SU-DHL-6 (cell line): ENCODE results near the gene CHST1.

Experiments used
- H2AFZ ChIP-seq: fragments of 200-600 bp; sonication (generic); 2 replicates; pipeline ENCODE4 v1.6.1; 2014; ENCODE audit warnings: low read depth, mild to moderate bottlenecking, moderate library complexity, mixed read lengths, antibody characterized with exemption, low read length; ENCODE audit not compliant: severe bottlenecking
- H3F3A ChIP-seq: fragments of 200-600 bp; shearing (Covaris generic); 2 replicates; pipeline ENCODE4 v1.6.0; 2016; ENCODE audit warnings: antibody characterized with exemption, mild to moderate bottlenecking; ENCODE audit not compliant: insufficient read depth
- H3K27ac ChIP-seq: fragments of 200-600 bp; sonication (generic); 2 replicates; pipeline ENCODE4 v1.5.1; 2016; ENCODE audit warnings: low read depth, mild to moderate bottlenecking, low read length, moderate library complexity, mixed read lengths
- H3K27me3 ChIP-seq: fragments of 200-600 bp; sonication (generic), shearing (Covaris generic); 2 replicates; pipeline ENCODE4 v1.6.0; 2014; ENCODE audit warnings: mild to moderate bottlenecking, low read length
- H3K36me3 ChIP-seq: fragments of 200-600 bp; sonication (generic); 2 replicates; pipeline ENCODE4 v1.6.1; 2014; ENCODE audit warnings: mild to moderate bottlenecking, low read length, mixed read lengths
- H3K4me2 ChIP-seq: fragments of 300-600, 200-600 bp; shearing (Covaris generic), sonication (generic); 2 replicates; pipeline ENCODE4 v1.6.0; 2014; ENCODE audit warnings: low read length, low read depth, mild to moderate bottlenecking; ENCODE audit not compliant: poor library complexity, severe bottlenecking
- H3K4me3 ChIP-seq: fragments of 200-600 bp; sonication (generic); 2 replicates; pipeline ENCODE4 v1.5.1; 2014; ENCODE audit warnings: antibody characterized with exemption, low read length, mild to moderate bottlenecking, mixed read lengths; ENCODE audit not compliant: insufficient read depth, poor library complexity, severe bottlenecking
- H3K79me2 ChIP-seq: fragments of 200-600 bp; sonication (generic); 2 replicates; pipeline ENCODE4 v1.6.1; 2014; ENCODE audit warnings: mild to moderate bottlenecking, low read length, moderate library complexity; ENCODE audit not compliant: insufficient read depth
- H3K9ac ChIP-seq: fragments of 200-600 bp; sonication (generic); 2 replicates; pipeline ENCODE4 v1.7.0; 2014; ENCODE audit warnings: mild to moderate bottlenecking, low read length
- H3K9me2 ChIP-seq: fragments of 200-600 bp; sonication (generic); replicated peaks from 2 replicates; pipeline ENCODE4 v1.6.1; 2014; ENCODE audit warnings: low read length; ENCODE audit not compliant: insufficient read depth
- H3K9me3 ChIP-seq: fragments of 200-600 bp; sonication (generic); 2 replicates; pipeline ENCODE4 v1.6.1; 2014; ENCODE audit warnings: low read length, mixed read lengths; ENCODE audit not compliant: insufficient read depth
- H4K20me1 ChIP-seq: fragments of 200-600 bp; sonication (generic); 2 replicates; pipeline ENCODE4 v1.6.1; 2014; ENCODE audit warnings: low read depth, mild to moderate bottlenecking, antibody characterized with exemption, low read length, moderate library complexity, mixed read lengths
- EZH2phosphoT487 ChIP-seq: fragments of 200-600 bp; sonication (generic), shearing (Covaris generic); conservative IDR thresholded peaks from 2 replicates; pipeline ENCODE4 v1.6.1; 2018; ENCODE audit warnings: mild to moderate bottlenecking, antibody characterized with exemption, low read length, moderate library complexity, mixed read lengths
- TF ChIP-seq, protein P1 (sequence below): fragments of 200-600 bp; sonication (generic); IDR thresholded peaks from one replicate; pipeline ENCODE4 v1.5.1; 2017; ENCODE audit warnings: antibody characterized with exemption, mild to moderate bottlenecking, low read length, moderate library complexity; ENCODE audit not compliant: insufficient read depth, poor library complexity, severe bottlenecking

Gene CHST1

DNA sequence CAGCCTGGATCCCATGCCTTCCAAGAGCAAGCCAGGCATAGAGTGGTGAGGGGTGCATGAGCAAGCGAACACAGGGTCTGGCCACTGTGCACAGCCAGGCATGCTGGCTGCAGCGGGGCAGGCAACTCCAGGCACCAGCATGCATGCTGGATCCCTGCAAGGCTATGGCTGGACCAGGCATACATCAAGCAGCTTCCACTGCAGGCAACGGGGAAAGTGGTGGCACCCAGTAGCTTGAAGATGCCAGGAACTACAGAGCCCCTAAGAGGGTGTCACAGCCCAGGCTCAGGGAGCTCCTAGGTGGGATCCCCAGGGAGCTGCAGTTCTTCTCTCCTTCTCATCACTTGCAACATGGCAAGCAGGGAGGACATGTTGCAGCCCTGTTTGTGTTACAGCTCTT, 45.2 kb downstream of the CHST1 start:
- Histone ChIP-seq H3K36me3 (no peaks in the 10 kb centered on the region), H3K27me3 (no peaks in the 10 kb centered on the region), H3K4me3 (no peak overlapping the region)

GRCh38 chr11:45618897-45619296, 46.5 kb downstream of the CHST1 start:
- Histone ChIP-seq H3K79me2 (no peaks in the 10 kb centered on the region), H4K20me1 (no peaks in the 10 kb centered on the region), H3K4me3 (no peak overlapping the region), H3F3A (no peaks in the 10 kb centered on the region), H3K9me2 (no peaks in the 10 kb centered on the region; the same call in 1 of the 2 replicates), H3K36me3 (no peaks in the 10 kb centered on the region), H3K27ac (no peak overlapping the region), H3K4me2 (no peak overlapping the region), H3K27me3 (no peaks in the 10 kb centered on the region), H3K9ac (no peak overlapping the region), H2AFZ (no peak overlapping the region), H3K9me3 (peaks cover 16% of the 10 kb centered on the region; the same call in 1 of the 2 replicates)
- TF ChIP-seq, protein P1, sequence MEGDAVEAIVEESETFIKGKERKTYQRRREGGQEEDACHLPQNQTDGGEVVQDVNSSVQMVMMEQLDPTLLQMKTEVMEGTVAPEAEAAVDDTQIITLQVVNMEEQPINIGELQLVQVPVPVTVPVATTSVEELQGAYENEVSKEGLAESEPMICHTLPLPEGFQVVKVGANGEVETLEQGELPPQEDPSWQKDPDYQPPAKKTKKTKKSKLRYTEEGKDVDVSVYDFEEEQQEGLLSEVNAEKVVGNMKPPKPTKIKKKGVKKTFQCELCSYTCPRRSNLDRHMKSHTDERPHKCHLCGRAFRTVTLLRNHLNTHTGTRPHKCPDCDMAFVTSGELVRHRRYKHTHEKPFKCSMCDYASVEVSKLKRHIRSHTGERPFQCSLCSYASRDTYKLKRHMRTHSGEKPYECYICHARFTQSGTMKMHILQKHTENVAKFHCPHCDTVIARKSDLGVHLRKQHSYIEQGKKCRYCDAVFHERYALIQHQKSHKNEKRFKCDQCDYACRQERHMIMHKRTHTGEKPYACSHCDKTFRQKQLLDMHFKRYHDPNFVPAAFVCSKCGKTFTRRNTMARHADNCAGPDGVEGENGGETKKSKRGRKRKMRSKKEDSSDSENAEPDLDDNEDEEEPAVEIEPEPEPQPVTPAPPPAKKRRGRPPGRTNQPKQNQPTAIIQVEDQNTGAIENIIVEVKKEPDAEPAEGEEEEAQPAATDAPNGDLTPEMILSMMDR: no peak

More for the DNA sequence above, 45.2 kb downstream of the CHST1 start:
- Histone ChIP-seq H3K4me2 (no peak overlapping the region), H4K20me1 (no peaks in the 10 kb centered on the region), H2AFZ (no peak overlapping the region), H3K79me2 (no peaks in the 10 kb centered on the region), H3F3A (no peaks in the 10 kb centered on the region), H3K9ac (no peak overlapping the region), H3K9me2 (no peaks in the 10 kb centered on the region; the same call in 1 of the 2 replicates), H3K27ac (no peak overlapping the region), H3K9me3 (peaks cover 16% of the 10 kb centered on the region; the same call in 1 of the 2 replicates)
- TF ChIP-seq, protein P1: no peak
- TF ChIP-seq EZH2phosphoT487: no peak

DNA sequence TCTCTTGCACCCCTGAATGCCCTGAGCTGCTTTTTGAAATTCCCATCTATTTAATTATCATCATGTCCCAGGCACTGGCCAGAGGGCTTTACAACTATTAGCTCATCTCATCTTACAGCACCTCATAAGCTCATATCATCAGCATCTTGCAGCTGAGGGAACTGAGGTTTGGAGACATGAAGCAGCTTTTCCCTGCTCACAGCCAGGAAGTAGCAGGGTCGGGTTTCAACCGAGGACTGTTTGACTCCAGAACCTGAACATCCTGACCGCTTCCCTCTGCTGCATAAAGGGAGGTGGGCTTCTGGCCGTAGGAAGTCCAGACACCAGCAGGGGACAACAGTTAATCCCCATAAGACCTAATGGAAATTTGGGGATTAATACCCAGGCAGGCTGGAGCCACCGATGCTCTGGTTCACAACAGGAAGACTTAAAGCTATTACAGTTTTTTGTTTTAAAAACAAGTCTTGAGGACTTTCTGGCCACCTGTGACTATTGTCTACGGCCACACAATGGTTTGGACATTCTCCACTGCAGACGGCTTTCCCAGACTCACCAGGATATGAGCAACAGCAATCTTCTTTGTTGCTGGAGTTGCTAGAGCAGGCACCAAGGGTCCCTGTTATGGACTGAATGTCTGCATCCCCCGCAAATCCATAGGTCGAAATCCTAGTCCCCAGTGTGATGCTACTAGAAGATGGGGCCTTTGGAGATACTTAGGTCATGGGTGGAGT, 47.4 kb downstream of the CHST1 start:
- no peaks in the 10 kb centered on the region for H3F3A ChIP-seq
- no peak for TF ChIP-seq EZH2phosphoT487
- TF ChIP-seq, protein P1: no peak
- no peak overlapping the region for H3K4me2 ChIP-seq
- no peak overlapping the region for H3K9ac ChIP-seq
- no peaks in the 10 kb centered on the region for H3K79me2 ChIP-seq
- H2AFZ ChIP-seq: no peak overlapping the region
- H3K36me3 ChIP-seq: no peaks in the 10 kb centered on the region
- H3K27me3 ChIP-seq: no peaks in the 10 kb centered on the region
- H3K9me2 ChIP-seq: no peaks in the 10 kb centered on the region; the same call in 1 of the 2 replicates
- H3K4me3 ChIP-seq: no peak overlapping the region
- H3K9me3 ChIP-seq: peaks cover 16% of the 10 kb centered on the region; the same call in 1 of the 2 replicates
- H3K27ac ChIP-seq: no peak overlapping the region
- H4K20me1 ChIP-seq: no peaks in the 10 kb centered on the region
